ENCODE measurements around the gene THADA.

THADA gene

DNA sequence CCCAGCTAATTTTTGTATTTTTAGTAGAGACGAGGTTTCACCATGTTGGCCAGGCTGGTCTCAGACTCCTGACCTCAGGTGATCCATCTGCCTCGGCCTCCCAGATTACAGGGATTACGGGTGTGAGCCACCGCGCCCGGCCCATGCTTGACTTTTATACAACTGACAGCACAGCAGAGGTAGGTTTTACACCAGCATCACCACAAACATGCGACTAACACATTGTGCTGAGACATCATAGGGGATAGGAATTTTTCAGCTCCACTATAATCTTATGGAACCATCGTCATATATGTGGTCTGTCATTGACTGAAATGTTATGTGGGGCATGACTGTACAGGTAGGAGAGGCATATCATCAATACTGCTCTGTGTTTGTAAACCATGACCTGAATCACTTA is 122.1 kb downstream of the THADA start:
- Histone ChIP-seq H3K9me3 (ENCODE audit: control insufficient read depth, insufficient read depth, low read depth, low read length) (no peaks in the 10 kb centered on the region), H3K27ac (ENCODE audit: extremely low read depth, low read depth, low read length) (no peak overlapping the region), H3K36me3 (ENCODE audit: control insufficient read depth in 2 of 2, insufficient read depth in 1 of 2, low read length in 2 of 2) (peaks cover 0 to 3% of the 10 kb centered on the region in 2 experiments; a peak in 1 of 3 replicates), H3K4me3 (ENCODE audit: low read depth, low read length) (no peak overlapping the region), H3K4me1 (ENCODE audit: control insufficient read depth, insufficient read depth, low read length) (no peaks in the 10 kb centered on the region)
- ChIA-PET POLR2A (no interaction called here), CTCF (interaction anchor here (0.6 to 1.8 kb wide), 2 partner anchors 10 to 543 kb away, joined by 4 to 6 read pairs; no protein-coding TSS in a partner anchor)
- TF ChIP-seq KLF16 (tag by site-specific recombination; IDR thresholded peaks at IDR 0.05) (no peak), ZNF398 (tag by site-specific recombination; IDR thresholded peaks at IDR 0.05) (no peak), ZNF121 (tag by site-specific recombination; IDR thresholded peaks at IDR 0.05) (no peak), ZNF548 (tag by site-specific recombination; IDR thresholded peaks at IDR 0.05) (no peak), ZNF362 (tag by site-specific recombination; IDR thresholded peaks at IDR 0.05) (no peak), ZNF530 (tag by site-specific recombination; IDR thresholded peaks at IDR 0.05; ENCODE audit: low read depth) (no peak), ZNF585B (tag by site-specific recombination; IDR thresholded peaks at IDR 0.05) (no peak), ZNF629 (tag by site-specific recombination; IDR thresholded peaks at IDR 0.05) (no peak), ZNF426 (tag by site-specific recombination; IDR thresholded peaks at IDR 0.05) (no peak), ZNF146 (tag by site-specific recombination; IDR thresholded peaks at IDR 0.05) (no peak), ZNF610 (tag by site-specific recombination; IDR thresholded peaks at IDR 0.05; ENCODE audit: borderline replicate concordance) (no peak)
- TF ChIP-seq, protein P1, sequence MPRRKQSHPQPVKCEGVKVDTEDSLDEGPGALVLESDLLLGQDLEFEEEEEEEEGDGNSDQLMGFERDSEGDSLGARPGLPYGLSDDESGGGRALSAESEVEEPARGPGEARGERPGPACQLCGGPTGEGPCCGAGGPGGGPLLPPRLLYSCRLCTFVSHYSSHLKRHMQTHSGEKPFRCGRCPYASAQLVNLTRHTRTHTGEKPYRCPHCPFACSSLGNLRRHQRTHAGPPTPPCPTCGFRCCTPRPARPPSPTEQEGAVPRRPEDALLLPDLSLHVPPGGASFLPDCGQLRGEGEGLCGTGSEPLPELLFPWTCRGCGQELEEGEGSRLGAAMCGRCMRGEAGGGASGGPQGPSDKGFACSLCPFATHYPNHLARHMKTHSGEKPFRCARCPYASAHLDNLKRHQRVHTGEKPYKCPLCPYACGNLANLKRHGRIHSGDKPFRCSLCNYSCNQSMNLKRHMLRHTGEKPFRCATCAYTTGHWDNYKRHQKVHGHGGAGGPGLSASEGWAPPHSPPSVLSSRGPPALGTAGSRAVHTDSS (tag by site-specific recombination; IDR thresholded peaks at IDR 0.05) = no peak
- TF ChIP-seq, protein P2, sequence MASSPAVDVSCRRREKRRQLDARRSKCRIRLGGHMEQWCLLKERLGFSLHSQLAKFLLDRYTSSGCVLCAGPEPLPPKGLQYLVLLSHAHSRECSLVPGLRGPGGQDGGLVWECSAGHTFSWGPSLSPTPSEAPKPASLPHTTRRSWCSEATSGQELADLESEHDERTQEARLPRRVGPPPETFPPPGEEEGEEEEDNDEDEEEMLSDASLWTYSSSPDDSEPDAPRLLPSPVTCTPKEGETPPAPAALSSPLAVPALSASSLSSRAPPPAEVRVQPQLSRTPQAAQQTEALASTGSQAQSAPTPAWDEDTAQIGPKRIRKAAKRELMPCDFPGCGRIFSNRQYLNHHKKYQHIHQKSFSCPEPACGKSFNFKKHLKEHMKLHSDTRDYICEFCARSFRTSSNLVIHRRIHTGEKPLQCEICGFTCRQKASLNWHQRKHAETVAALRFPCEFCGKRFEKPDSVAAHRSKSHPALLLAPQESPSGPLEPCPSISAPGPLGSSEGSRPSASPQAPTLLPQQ (tag by site-specific recombination; IDR thresholded peaks at IDR 0.05) = no peak
- TF ChIP-seq, protein P3, sequence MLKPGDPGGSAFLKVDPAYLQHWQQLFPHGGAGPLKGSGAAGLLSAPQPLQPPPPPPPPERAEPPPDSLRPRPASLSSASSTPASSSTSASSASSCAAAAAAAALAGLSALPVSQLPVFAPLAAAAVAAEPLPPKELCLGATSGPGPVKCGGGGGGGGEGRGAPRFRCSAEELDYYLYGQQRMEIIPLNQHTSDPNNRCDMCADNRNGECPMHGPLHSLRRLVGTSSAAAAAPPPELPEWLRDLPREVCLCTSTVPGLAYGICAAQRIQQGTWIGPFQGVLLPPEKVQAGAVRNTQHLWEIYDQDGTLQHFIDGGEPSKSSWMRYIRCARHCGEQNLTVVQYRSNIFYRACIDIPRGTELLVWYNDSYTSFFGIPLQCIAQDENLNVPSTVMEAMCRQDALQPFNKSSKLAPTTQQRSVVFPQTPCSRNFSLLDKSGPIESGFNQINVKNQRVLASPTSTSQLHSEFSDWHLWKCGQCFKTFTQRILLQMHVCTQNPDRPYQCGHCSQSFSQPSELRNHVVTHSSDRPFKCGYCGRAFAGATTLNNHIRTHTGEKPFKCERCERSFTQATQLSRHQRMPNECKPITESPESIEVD (tag by site-specific recombination; IDR thresholded peaks at IDR 0.05) = no peak

- Histone ChIP-seq H3K36me3 (ENCODE audit: control insufficient read depth in 2 of 2, insufficient read depth in 1 of 2, low read length in 2 of 2) (peaks cover 0 to 3% of the 10 kb centered on the region in 2 experiments; a peak in 1 of 3 replicates), H3K4me3 (ENCODE audit: low read depth, low read length) (no peak overlapping the region), H3K27ac (ENCODE audit: extremely low read depth, low read depth, low read length) (no peak overlapping the region), H3K9me3 (ENCODE audit: control insufficient read depth, insufficient read depth, low read depth, low read length) (no peaks in the 10 kb centered on the region), H3K4me1 (ENCODE audit: control insufficient read depth, insufficient read depth, low read length) (no peaks in the 10 kb centered on the region)
- POLR2A ChIA-PET = no interaction called here
- CTCF ChIA-PET = interaction anchor here (0.8 to 1.8 kb wide), 2 partner anchors 11 to 542 kb away, joined by 3 to 6 read pairs; no protein-coding TSS in a partner anchor
- TF ChIP-seq ZBTB26 (tag by site-specific recombination; optimal IDR thresholded peaks at IDR 0.05) (no peak), ZNF558 (tag by site-specific recombination; IDR thresholded peaks at IDR 0.05) (no peak), SCRT1 (tag by site-specific recombination; IDR thresholded peaks at IDR 0.05; ENCODE audit: borderline replicate concordance) (no peak), ZNF544 (tag by site-specific recombination; IDR thresholded peaks at IDR 0.05) (no peak), KLF10 (tag by site-specific recombination; IDR thresholded peaks at IDR 0.05) (no peak), ZSCAN30 (tag by site-specific recombination; IDR thresholded peaks at IDR 0.05) (no peak), ZNF677 (tag by site-specific recombination; IDR thresholded peaks at IDR 0.05) (no peak), ZNF157 (tag by site-specific recombination; IDR thresholded peaks at IDR 0.05) (no peak), YY2 (tag by site-specific recombination; IDR thresholded peaks at IDR 0.05) (no peak), ZNF837 (tag by site-specific recombination; IDR thresholded peaks at IDR 0.05) (no peak)
- TF ChIP-seq, protein P1 (tag by site-specific recombination; IDR thresholded peaks at IDR 0.05) = no peak
Observed at GRCh38 chr2:43472527-43473194, 123.2 kb downstream of the THADA start.

All from HEK293 (cell line).